NOMO-1 treated with DMSO at 0.1 percent for 48 hours (cell line): Measurements from ENCODE around the gene PLA2R1.
"Not testable (repeated sequence)": the region's sequence is repeated elsewhere in the genome, so short reads cannot be mapped to it uniquely, and the experiment has no call there.

ENCODE experiments used
- DNase-seq: peaks from one replicate; lab custom pipeline; 2025; ENCODE audit not compliant: unreplicated experiment; lab: John Stamatoyannopoulos, UW

Gene PLA2R1

DNA sequence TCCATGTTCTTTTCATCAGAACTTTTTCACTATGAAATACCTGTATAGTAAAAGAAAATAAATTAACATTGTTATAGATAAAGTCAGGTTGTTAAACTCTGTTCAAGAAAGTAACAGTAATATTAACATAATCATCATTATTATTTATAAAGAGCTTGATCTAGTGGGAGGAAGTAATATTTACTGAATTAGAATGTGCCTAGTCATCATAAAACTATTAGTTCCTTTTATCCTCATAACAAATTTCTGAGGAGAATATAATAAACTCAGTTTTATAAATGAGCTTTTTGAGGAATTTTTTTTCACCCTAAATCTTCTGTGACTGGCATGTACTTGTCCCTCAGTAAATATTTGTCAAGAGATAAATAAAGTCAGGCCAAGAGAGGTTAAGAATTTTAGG, 78.4 kb downstream of the PLA2R1 start:
- DNase-seq, result no peak

DNA sequence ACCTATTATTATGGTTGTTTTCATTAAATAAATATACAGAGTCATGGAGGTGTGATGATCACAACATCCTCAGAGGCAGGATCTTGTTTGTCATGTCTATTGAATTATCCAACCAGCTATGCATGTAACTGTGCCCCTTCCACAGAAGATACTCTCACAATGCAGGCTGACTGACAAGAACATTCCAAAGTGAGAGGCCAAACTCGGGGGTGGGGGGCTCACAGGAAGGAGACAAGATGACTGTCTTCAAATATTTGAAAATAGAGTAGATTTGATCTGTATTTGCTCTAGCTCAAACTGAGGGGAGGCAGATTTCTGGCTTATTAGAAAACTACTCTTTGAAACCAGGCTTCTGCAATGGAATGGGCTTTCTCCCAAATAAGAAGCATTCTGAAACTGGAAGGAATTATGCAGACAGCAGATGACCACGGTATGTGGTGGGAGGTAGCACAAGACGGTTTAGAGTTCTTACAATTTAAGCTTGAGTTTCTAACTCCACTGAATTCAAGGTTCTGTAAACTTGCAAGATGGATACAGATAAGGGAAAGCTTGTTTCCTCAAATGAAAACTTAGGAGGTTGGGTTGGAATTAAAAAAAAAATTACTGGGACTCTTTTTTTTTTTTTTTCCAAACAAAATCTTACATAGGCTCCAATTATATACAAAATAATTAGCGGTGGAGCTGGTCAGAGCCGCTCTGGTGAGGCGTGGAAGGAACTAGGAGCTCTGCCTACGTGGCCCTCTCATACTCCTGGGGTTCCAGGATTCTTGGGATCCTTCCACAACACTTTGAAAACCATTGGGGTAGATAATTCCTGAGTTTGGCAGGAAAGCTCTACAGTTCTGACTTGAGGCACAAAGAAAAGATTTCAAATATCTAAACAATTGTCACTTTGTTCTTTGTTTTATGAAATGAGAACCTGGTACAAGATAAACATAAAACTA, 79.3 kb downstream of the PLA2R1 start:
- no peak for DNase-seq

DNA sequence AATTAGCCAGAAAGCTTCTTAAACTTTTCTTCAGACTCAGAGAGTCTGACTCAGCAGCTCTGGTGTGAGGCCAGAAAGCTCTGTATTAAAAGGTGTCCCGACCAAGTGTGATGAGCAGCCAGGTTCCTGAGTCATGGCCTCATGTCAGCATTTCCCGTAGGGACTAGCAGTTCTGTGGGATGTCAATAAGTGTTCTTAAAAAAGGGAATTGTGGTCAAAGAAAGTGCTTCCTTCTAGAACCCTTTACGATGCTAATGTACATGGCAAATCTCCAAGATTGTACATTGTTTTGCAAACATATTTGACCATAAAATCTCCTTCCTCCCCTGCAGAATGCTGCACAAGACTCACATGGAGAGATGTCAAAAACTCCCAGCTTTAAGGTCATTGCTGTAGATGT, 80.1 kb downstream of the PLA2R1 start:
- DNase-seq, result no peak

DNA sequence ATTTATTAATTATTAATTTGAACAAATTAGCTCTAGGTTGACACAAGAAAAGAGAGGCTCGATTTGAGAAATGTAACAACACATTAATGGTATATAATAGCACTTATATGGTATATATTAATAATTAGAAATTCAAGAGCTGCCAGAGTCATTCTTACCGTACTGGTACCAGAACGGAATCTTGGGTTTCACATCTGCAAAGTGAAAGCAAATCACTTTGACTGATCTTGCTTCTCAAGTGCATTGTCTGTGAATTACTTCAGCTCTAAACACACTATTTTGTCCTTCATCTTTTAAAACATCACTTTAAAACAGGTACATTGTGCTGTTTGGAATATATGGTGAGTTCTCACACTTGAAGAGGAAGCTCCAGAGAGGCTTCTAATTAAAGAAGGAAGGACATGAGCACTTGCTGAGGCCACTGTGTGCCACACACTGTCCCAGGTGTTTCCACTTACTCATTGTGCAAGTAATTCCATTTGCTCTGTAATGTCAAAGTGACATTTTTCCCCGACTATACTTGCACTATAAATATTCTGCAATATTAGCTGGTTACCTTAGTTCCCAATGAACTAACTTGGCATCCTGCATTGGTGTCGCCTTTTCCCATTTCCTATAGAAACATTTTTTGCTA, 85.8 kb downstream of the PLA2R1 start:
- peak; percentile 9 for DNase-seq

DNA sequence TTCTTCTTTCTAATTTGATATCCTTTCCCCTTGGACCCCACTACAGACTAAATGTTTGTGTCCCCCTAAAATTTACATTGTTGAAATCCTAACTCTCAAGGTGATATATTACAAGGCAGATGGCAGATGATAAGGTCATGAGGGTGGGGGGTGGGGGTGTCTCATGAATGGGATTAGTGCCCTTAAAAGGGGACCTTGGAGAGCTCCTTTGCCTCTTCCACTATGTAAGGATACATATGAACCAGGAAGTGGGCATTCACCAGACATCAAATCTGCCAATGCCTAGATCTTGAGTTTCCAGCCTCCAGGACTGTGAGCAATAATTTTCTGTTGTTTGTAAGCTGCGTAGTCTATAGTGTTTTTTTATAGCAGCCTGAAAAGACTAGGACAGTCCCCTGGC, 89.1 kb downstream of the PLA2R1 start:
- DNase-seq, result no peak

DNA sequence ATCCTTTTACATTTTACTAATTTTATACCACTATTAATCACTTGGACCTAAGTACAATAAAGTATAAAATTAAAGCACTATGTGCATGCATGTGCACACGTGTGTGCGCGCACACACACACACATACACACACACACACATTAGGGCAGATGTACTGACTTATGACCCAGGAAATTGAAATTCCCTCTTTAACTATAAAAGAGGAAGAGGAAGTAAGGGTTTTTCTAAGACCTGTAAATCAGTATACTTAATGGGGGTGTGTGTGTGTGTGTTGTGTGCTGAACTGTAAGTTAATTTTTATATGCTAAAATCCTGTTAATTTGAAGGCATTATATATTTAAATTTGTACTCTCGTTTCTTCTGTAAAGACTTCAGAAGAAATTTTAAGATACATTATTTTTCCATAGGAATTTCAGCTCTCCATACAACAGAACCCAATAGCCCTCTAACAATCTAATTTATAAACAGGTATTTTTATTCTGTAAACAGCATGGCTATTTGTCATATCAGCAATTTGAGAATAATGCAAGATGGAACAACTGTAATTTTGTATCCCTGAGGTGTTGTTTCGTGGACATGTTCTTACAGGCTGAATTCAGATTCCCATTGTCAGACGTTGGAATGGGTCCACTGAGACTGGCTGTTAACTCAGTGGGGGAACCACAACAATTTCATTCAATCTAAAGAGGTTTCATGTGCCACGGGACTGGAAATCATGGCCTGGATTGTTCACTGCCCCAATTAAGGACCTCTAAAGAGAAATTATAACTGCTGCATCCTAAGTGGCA, 90.9 kb downstream of the PLA2R1 start:
- peak; percentile 69 for DNase-seq

DNA sequence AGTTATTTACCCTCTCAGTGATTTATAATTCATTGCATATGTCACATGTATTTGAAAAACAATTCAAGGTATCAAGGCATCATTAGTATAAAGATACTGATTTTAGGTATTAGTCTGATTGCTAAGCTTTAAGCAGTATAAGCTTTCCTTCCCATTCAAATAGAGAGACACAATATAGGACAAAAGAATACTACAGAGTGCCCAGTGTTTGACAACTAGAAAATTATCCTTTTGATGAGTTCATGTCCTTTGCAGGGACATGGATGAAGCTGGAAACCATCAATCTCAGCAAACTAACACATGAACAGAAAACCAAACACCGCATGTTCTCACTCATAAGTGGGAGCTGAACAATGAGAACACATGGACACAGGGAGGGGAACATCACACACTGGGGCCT, 91.9 kb downstream of the PLA2R1 start:
- DNase-seq, result not testable (repeated sequence)

DNA sequence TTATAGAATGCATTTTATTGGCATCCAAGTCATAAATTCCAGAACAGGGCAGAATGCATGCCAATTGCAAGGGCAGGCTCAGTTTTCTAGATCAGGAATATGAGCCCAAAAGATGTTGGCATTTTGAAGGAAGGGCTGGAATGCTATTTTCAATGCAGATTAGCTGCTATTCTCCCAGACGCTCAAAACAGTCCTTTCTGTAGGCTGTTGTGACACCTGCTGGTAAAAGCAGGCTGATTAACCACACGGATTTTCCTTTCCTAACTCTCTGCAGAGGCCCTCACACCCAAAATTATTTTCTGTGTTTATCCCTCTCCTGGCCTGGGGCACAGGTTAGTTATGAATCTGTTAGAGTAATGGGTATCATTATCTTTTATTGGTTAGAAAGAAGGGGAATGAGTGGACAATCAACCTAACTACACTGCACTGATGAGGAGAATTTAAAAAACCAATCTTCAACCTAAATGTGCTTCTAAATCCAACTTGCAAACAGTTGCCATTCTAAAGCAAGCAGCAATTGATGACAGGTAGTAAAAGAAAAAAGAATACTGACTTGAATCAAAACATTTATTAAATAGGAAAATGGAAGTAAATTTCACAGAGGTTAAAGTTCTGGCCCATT, 94.0 kb downstream of the PLA2R1 start:
- DNase-seq, result peak; percentile 50

DNA sequence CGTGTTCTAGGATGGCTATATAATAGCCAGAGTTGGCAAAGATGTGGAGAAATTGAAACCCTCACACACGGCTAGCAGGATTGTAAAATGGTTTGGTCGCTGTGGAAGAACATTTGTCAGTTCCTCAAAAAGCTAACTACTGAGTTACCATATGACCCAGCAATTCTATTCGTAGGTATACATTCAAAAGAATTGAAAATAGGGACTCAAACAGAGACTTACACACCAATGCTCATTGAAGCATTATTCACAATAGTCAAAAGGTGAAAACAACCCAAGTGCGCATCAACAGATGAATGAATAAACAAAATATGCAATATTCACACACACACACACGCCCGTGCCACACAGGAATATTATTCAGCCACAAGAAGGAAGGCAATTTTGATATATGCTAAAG, 98.7 kb downstream of the PLA2R1 start:
- DNase-seq, result peak; percentile 62

DNA sequence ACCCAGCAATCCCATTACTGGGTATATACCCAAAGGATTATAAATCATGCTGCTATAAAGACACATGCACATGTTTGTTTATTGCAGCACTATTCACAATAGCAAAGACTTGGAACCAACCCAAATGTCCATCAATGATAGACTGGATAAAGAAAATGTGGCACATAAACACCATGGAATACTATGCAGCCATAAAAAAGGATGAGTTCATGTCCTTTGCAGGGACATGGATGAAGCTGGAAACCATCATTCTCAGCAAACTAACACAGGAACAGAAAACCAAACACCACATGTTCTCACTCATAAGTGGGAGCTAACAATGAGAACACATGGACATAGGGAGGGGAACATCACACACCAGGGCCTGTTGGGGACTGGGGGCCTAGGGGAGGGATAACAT, 99.9 kb downstream of the PLA2R1 start:
- not testable (repeated sequence) for DNase-seq

DNA sequence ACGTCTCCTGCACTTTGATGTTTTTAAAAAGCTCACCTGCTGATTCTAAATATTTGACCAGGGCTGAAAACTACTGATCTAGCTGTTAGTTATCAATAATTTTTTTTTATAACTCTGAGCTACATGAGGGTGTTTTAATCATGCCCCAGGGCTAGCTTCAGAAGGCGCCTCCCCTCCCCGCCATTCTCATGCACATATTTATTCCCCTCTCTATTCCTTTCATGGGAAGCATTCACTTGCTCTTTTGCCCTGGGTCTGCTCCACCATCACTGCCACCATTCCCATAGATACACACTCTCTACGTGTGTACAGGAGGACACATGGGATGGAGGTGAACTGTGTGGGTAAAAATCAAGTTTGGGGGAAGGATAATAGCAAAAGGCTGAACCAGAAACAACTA, 101.0 kb downstream of the PLA2R1 start:
- no peak for DNase-seq

DNA sequence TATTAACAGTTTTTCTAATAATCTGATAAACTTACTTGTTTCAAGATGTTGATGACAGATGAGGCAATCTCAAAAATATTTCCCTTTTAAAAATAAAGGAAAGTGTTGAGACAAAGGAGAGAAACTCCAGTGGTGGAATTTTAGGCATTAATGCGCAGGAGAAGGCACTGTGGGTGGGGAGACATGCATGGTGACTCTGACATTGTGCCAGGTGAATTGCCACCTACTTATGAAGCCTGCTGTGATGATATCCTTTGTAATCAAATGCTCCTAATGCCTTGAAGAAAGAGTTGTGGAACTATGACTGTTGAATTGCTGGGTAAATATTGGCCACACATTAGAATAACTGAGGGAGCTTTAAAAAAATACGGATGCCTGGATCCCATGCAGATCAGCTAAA, 101.4 kb downstream of the PLA2R1 start:
- no peak for DNase-seq

DNA sequence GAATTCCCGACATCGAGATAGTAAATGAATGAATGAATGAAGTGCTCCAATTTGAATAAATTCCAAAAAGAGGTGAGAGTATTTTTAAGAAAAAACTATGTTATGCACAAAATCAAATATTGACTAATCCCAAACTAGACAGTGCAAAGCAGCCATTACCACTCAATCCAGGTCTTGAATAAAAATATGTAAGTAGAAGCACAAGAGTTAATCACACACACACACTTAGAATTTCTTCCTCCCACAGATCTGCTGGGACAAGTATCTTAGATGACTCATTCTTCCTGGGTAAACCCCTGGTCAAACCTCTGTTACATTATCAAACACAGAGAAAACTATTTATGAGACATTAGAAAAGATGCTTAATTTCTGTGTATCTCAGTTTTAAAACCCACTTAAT, 102.0 kb downstream of the PLA2R1 start:
- DNase-seq, result peak; percentile 59

DNA sequence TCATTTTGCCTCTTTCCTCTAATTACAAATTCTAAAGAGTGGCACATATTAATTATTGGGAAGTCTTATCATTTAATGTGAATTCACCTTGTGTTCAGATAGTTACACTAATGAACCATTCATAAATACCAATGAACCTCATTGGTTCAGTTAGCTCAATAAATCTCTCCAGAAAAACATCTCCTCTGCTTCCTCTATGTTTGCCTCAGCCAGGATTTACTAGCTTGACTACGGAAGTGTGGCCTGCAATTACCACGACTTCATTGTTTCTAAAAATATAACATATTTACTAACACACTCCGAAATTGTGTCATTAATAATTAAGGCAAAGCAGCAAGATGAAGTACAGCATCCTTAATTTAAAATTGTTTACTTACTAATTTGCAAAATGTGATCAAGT, 103.3 kb downstream of the PLA2R1 start:
- DNase-seq, result peak; percentile 65

DNA sequence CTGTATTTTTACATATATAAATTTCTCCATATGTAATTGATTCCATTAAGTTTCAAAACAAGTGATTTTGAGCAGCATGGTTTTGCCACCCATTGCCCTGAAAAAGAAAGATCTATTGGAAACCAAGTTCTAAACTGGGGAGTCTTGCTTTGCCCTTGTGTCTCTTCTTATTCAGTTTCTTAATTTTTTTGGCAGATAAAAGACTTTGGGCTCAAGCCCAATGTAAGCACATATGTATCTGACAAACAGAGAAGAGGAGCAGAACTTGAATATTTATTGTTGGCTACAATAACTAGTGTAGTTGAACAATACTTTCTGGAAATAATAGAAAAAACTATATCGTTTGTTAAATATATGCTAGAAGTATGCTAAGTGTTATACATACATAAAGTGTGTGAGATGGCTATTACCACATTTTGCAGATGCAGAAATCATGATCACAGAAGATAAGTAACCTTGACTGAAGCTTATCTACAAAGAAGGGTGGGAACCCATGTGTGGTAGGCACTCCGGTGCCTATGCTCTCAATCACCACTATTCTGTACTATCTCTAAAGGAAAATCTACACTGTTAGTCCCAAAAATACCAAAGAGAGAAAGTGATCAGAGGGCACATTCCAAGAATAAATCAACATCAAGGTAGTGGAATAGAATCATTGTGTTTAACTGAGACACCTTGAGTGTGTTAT, 109.1 kb downstream of the PLA2R1 start:
- no peak for DNase-seq

DNA sequence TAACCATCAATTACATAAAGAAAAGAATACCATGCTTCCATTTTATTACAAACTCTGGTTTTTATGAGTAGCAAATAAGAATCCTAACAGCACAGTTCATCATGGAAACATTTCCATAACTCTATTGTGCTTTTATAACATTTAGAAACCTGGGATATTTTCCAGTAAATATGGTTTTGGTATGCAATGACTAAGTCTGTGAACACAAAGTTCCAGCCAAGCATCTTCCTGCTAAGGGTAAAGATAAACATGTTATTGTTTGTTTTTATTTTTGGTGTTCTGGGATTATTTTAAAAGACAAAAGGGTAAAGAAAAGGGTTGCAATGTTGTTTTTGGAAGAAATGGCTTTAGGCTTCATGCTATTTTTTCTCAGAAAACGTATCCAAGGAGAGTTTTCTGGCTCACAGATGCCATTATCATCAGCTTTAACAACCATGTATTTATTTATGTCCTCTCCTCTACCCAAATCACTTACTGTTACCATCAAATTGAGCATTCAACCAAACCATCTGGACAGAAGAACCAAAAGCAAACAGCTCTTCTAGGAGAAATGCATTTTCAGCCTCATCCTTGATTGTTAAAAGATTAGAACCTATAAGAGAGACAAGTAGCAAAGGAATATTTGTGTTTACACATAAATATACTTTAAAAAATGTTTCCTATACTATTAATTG, 116.0 kb downstream of the PLA2R1 start:
- DNase-seq, result no peak

DNA sequence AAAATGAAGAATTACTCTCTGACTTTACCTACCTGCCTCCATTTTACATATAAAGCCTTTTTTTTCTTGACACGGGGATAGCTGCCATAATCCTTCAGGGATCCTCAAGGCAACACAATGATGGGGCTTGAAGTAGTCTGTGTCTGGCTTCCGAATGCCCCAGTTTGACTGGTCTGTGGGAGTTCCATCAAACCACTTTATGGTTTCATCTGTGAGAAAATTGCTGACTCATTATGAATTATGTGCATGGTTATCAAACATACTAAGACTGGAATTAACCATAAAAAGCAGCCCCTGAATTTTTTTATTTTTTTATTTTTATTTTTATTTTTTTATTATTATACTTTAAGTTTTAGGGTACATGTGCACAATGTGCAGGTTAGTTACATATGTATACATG, 117.5 kb downstream of the PLA2R1 start:
- DNase-seq, result no peak

DNA sequence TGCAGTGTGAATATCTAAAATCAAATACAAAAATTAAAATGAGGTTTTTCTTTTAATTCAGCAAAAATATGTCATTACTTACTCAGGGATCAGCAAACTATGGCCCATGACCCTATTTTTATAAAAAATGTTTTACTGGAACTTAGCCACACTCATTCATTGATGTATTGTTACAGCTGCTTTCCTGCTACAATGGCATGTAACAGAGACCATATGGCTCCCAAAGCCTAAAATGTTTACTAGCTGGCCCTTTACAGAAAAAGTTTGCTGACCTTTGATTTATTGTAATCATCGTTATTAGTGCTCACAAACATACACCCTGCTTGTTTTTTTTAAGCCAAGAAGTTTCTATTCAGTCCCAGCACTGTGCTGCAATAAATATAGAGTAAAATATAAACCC, 120.3 kb downstream of the PLA2R1 start:
- DNase-seq, result no peak

DNA sequence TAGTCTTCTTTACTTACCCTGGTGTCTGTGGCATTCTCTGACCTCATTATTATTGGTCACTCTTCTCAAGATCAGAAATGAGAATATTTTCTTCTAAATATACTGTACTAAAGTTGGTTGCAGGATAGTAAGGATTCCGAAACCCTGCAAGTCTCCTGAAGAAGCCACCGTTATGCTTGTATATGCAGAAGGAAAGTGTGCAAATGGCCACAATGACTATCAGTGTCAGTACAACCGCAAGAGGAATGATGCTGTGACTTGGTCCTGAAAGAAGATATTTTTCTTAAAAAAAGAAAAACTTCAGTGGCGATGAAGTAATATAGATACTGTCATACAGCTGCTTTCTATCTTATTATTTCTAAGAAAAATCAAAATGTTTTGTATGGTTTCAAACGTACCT, 120.7 kb downstream of the PLA2R1 start:
- no peak for DNase-seq

DNA sequence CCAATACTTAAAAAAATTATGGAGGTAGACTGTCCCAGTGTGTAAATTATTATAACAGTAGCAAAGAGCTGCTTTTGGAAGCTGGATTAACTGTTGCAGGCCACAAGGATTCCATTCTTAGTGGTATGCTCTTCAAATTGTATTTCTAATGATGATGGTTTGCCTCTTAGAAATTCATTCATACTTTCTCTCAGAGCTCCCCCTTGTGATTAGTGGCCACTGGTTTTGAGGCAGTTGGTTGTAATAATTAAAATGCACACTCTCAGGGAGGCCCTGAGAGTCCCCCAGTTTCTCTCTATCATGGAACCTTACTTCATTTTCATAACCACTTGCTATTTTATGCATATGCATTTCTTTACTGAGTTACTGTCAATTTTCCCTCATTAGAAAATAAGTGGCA, 122.5 kb downstream of the PLA2R1 start:
- DNase-seq, result peak; percentile 52
